SU-DHL-6 (cell line): Measurements from ENCODE around the gene RASA3.

Source experiments
- H2AFZ ChIP-seq: fragments of 200-600 bp; sonication (generic); 2 replicates; pipeline ENCODE4 v1.6.1; 2014; ENCODE audit warnings: low read depth, mild to moderate bottlenecking, moderate library complexity, mixed read lengths, antibody characterized with exemption, low read length; ENCODE audit not compliant: severe bottlenecking
- H3F3A ChIP-seq: fragments of 200-600 bp; shearing (Covaris generic); 2 replicates; pipeline ENCODE4 v1.6.0; 2016; ENCODE audit warnings: antibody characterized with exemption, mild to moderate bottlenecking; ENCODE audit not compliant: insufficient read depth
- H3K27ac ChIP-seq: fragments of 200-600 bp; sonication (generic); 2 replicates; pipeline ENCODE4 v1.5.1; 2016; ENCODE audit warnings: low read depth, mild to moderate bottlenecking, low read length, moderate library complexity, mixed read lengths
- H3K27me3 ChIP-seq: fragments of 200-600 bp; sonication (generic), shearing (Covaris generic); 2 replicates; pipeline ENCODE4 v1.6.0; 2014; ENCODE audit warnings: mild to moderate bottlenecking, low read length
- H3K36me3 ChIP-seq: fragments of 200-600 bp; sonication (generic); 2 replicates; pipeline ENCODE4 v1.6.1; 2014; ENCODE audit warnings: mild to moderate bottlenecking, low read length, mixed read lengths
- H3K4me2 ChIP-seq: fragments of 300-600, 200-600 bp; shearing (Covaris generic), sonication (generic); 2 replicates; pipeline ENCODE4 v1.6.0; 2014; ENCODE audit warnings: low read length, low read depth, mild to moderate bottlenecking; ENCODE audit not compliant: poor library complexity, severe bottlenecking
- H3K4me3 ChIP-seq: fragments of 200-600 bp; sonication (generic); 2 replicates; pipeline ENCODE4 v1.5.1; 2014; ENCODE audit warnings: antibody characterized with exemption, low read length, mild to moderate bottlenecking, mixed read lengths; ENCODE audit not compliant: insufficient read depth, poor library complexity, severe bottlenecking
- H3K79me2 ChIP-seq: fragments of 200-600 bp; sonication (generic); 2 replicates; pipeline ENCODE4 v1.6.1; 2014; ENCODE audit warnings: mild to moderate bottlenecking, low read length, moderate library complexity; ENCODE audit not compliant: insufficient read depth
- H3K9ac ChIP-seq: fragments of 200-600 bp; sonication (generic); 2 replicates; pipeline ENCODE4 v1.7.0; 2014; ENCODE audit warnings: mild to moderate bottlenecking, low read length
- H3K9me2 ChIP-seq: fragments of 200-600 bp; sonication (generic); replicated peaks from 2 replicates; pipeline ENCODE4 v1.6.1; 2014; ENCODE audit warnings: low read length; ENCODE audit not compliant: insufficient read depth
- H3K9me3 ChIP-seq: fragments of 200-600 bp; sonication (generic); 2 replicates; pipeline ENCODE4 v1.6.1; 2014; ENCODE audit warnings: low read length, mixed read lengths; ENCODE audit not compliant: insufficient read depth
- H4K20me1 ChIP-seq: fragments of 200-600 bp; sonication (generic); 2 replicates; pipeline ENCODE4 v1.6.1; 2014; ENCODE audit warnings: low read depth, mild to moderate bottlenecking, antibody characterized with exemption, low read length, moderate library complexity, mixed read lengths
- CTCF ChIP-seq: fragments of 200-600 bp; sonication (generic); IDR thresholded peaks from one replicate; pipeline ENCODE4 v1.5.1; 2017; ENCODE audit warnings: antibody characterized with exemption, mild to moderate bottlenecking, low read length, moderate library complexity; ENCODE audit not compliant: insufficient read depth, poor library complexity, severe bottlenecking
- EZH2phosphoT487 ChIP-seq: fragments of 200-600 bp; sonication (generic), shearing (Covaris generic); conservative IDR thresholded peaks from 2 replicates; pipeline ENCODE4 v1.6.1; 2018; ENCODE audit warnings: mild to moderate bottlenecking, antibody characterized with exemption, low read length, moderate library complexity, mixed read lengths

RASA3 gene

DNA sequence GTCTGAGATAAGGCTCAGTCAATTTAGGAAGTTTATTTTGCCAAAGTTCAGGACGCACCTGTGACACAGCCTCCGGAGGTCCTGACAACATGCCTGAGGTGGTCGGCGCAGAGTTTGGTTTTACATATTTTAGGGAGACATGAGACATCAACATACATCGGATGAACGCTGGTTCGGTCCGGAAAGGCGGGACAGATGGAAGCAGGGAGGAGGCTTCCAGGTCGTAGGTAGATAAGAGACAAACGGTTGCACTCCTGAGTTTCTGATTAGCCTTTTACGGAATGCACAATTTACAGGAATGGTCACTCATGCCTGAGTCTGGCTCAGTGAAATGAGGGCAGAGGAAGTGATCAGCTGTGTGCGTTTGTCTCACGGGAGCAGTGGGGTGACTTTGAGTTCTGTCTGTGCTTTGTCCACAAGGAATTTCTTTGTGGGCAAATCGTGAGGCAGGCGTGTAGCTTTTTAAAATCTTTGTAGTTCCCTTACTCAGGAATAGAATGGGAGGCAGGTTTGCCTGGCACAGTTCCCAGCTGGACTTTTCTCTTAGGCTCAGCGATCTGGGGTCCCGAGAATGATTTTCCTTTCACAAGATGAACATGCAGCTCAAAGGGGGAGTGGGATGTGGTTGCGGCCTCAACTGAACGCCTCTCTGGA, 194.8 kb downstream of the RASA3 start:
- no peaks in the 10 kb centered on the region for H3K27me3 ChIP-seq
- no peak overlapping the region for H3K4me3 ChIP-seq
- H3K9me2 ChIP-seq = no peaks in the 10 kb centered on the region
- no peaks in the 10 kb centered on the region for H3K79me2 ChIP-seq
- no peaks in the 10 kb centered on the region for H3K36me3 ChIP-seq
- H3K27ac ChIP-seq = no peak overlapping the region
- H3K4me2 ChIP-seq = no peak overlapping the region
- no peak for TF ChIP-seq CTCF
- TF ChIP-seq EZH2phosphoT487 = no peak
- no peak overlapping the region for H2AFZ ChIP-seq
- no peaks in the 10 kb centered on the region for H4K20me1 ChIP-seq
- no peaks in the 10 kb centered on the region for H3F3A ChIP-seq
- H3K9ac ChIP-seq = no peak overlapping the region
- H3K9me3 ChIP-seq = no peaks in the 10 kb centered on the region

- Histone ChIP-seq H3F3A (no peaks in the 10 kb centered on the region), H3K79me2 (no peaks in the 10 kb centered on the region), H3K4me3 (no peak overlapping the region), H3K9ac (no peak overlapping the region), H2AFZ (no peak overlapping the region), H3K36me3 (no peaks in the 10 kb centered on the region), H3K27ac (no peak overlapping the region), H3K9me2 (no peaks in the 10 kb centered on the region), H3K27me3 (no peaks in the 10 kb centered on the region), H3K9me3 (no peaks in the 10 kb centered on the region), H4K20me1 (no peaks in the 10 kb centered on the region), H3K4me2 (no peak overlapping the region)
- TF ChIP-seq EZH2phosphoT487 (no peak), CTCF (no peak)
Measured at GRCh38 chr13:113937073-113937472, 195.3 kb downstream of the RASA3 start.

- Histone ChIP-seq H2AFZ (no peak overlapping the region), H4K20me1 (no peaks in the 10 kb centered on the region), H3K36me3 (no peaks in the 10 kb centered on the region), H3K9me2 (no peaks in the 10 kb centered on the region), H3K79me2 (no peaks in the 10 kb centered on the region), H3K27me3 (no peaks in the 10 kb centered on the region), H3K4me3 (no peak overlapping the region), H3K9me3 (no peaks in the 10 kb centered on the region), H3F3A (no peaks in the 10 kb centered on the region), H3K4me2 (no peak overlapping the region), H3K9ac (no peak overlapping the region), H3K27ac (no peak overlapping the region)
- no peak for TF ChIP-seq CTCF
- no peak for TF ChIP-seq EZH2phosphoT487
Measured at GRCh38 chr13:113936166-113936965, 196.1 kb downstream of the RASA3 start.
